Measurements from ENCODE around the gene SLC9B2. TPM values are rescaled to one million over a fixed set of nuclear protein-coding genes. Genes with fewer than 3 reads are reported as not detected.

The SLC9B2 gene
- total and polyA plus RNA-seq, 2 experiments from 2014 or later = 4.4 to 13.0 TPM

DNA sequence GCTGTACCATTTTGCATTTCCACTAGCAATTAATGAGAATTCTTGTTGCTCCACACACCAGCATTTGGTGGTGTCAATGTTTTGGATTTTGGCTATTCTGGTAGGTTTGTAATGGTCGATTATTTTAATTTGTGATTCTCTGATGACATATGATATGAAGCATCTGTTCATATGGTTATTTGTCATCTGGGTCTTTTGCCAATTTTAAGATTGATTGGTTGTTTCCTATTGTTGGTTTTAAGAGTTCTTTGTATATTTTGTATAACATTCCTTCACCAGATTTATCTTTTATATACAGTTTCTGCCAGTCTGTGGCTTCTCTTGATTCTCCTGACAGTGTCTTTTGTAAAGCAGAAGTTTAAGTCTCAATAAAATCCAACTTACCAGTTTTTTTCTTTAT is 41.6 kb upstream of the SLC9B2 start:
- H3K27me3 ChIP-seq (ENCODE audit: insufficient read depth) = no peaks in the 10 kb centered on the region
- H3K4me1 ChIP-seq (ENCODE audit: insufficient read depth) = no peaks in the 10 kb centered on the region
- no peak overlapping the region for H3K4me3 ChIP-seq
- no peak overlapping the region for H3K4me3 Mint-ChIP-seq
- H3K9me3 Mint-ChIP-seq = no peaks in the 10 kb centered on the region
- H3F3A ChIP-seq (replicated peaks; ENCODE audit: low read depth) = no peaks in the 10 kb centered on the region
- no peaks in the 10 kb centered on the region for H3K9me2 ChIP-seq (ENCODE audit: insufficient read depth)
- no peak overlapping the region for H3K27ac Mint-ChIP-seq
- no peak overlapping the region for H3K27ac ChIP-seq (ENCODE audit: low read depth)
- H3K79me2 ChIP-seq (replicated peaks; ENCODE audit: insufficient read depth) = no peaks in the 10 kb centered on the region
- no peak overlapping the region for H2AFZ ChIP-seq
- no peak for ATAC-seq
- H3K36me3 Mint-ChIP-seq (ENCODE audit: low read depth) = peaks cover 34% of the 10 kb centered on the region
- no peaks in the 10 kb centered on the region for H3K4me1 Mint-ChIP-seq
- no peak for DNase-seq (ENCODE audit: low spot score)
- peaks cover 28% of the 10 kb centered on the region; the same call in 1 of the 2 replicates for H3K36me3 ChIP-seq (ENCODE audit: insufficient read depth)
- no peak overlapping the region for H3K4me2 ChIP-seq
- TF ChIP-seq, protein P1, sequence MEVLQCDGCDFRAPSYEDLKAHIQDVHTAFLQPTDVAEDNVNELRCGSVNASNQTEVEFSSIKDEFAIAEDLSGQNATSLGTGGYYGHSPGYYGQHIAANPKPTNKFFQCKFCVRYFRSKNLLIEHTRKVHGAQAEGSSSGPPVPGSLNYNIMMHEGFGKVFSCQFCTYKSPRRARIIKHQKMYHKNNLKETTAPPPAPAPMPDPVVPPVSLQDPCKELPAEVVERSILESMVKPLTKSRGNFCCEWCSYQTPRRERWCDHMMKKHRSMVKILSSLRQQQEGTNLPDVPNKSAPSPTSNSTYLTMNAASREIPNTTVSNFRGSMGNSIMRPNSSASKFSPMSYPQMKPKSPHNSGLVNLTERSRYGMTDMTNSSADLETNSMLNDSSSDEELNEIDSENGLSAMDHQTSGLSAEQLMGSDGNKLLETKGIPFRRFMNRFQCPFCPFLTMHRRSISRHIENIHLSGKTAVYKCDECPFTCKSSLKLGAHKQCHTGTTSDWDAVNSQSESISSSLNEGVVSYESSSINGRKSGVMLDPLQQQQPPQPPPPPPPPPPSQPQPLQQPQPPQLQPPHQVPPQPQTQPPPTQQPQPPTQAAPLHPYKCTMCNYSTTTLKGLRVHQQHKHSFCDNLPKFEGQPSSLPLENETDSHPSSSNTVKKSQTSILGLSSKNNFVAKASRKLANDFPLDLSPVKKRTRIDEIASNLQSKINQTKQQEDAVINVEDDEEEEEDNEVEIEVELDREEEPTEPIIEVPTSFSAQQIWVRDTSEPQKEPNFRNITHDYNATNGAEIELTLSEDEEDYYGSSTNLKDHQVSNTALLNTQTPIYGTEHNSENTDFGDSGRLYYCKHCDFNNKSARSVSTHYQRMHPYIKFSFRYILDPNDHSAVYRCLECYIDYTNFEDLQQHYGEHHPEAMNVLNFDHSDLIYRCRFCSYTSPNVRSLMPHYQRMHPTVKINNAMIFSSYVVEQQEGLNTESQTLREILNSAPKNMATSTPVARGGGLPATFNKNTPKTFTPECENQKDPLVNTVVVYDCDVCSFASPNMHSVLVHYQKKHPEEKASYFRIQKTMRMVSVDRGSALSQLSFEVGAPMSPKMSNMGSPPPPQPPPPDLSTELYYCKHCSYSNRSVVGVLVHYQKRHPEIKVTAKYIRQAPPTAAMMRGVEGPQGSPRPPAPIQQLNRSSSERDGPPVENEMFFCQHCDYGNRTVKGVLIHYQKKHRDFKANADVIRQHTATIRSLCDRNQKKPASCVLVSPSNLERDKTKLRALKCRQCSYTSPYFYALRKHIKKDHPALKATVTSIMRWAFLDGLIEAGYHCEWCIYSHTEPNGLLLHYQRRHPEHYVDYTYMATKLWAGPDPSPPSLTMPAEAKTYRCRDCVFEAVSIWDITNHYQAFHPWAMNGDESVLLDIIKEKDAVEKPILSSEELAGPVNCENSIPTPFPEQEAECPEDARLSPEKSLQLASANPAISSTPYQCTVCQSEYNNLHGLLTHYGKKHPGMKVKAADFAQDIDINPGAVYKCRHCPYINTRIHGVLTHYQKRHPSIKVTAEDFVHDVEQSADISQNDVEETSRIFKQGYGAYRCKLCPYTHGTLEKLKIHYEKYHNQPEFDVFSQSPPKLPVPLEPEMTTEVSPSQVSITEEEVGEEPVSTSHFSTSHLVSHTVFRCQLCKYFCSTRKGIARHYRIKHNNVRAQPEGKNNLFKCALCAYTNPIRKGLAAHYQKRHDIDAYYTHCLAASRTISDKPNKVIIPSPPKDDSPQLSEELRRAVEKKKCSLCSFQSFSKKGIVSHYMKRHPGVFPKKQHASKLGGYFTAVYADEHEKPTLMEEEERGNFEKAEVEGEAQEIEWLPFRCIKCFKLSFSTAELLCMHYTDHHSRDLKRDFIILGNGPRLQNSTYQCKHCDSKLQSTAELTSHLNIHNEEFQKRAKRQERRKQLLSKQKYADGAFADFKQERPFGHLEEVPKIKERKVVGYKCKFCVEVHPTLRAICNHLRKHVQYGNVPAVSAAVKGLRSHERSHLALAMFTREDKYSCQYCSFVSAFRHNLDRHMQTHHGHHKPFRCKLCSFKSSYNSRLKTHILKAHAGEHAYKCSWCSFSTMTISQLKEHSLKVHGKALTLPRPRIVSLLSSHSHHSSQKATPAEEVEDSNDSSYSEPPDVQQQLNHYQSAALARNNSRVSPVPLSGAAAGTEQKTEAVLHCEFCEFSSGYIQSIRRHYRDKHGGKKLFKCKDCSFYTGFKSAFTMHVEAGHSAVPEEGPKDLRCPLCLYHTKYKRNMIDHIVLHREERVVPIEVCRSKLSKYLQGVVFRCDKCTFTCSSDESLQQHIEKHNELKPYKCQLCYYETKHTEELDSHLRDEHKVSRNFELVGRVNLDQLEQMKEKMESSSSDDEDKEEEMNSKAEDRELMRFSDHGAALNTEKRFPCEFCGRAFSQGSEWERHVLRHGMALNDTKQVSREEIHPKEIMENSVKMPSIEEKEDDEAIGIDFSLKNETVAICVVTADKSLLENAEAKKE (CRISPR knock-in tag; IDR thresholded peaks at IDR 0.05) = no peak
- TF ChIP-seq, protein P2, sequence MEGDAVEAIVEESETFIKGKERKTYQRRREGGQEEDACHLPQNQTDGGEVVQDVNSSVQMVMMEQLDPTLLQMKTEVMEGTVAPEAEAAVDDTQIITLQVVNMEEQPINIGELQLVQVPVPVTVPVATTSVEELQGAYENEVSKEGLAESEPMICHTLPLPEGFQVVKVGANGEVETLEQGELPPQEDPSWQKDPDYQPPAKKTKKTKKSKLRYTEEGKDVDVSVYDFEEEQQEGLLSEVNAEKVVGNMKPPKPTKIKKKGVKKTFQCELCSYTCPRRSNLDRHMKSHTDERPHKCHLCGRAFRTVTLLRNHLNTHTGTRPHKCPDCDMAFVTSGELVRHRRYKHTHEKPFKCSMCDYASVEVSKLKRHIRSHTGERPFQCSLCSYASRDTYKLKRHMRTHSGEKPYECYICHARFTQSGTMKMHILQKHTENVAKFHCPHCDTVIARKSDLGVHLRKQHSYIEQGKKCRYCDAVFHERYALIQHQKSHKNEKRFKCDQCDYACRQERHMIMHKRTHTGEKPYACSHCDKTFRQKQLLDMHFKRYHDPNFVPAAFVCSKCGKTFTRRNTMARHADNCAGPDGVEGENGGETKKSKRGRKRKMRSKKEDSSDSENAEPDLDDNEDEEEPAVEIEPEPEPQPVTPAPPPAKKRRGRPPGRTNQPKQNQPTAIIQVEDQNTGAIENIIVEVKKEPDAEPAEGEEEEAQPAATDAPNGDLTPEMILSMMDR (conservative IDR thresholded peaks at IDR 0.05; ENCODE audit: low read depth in 2 of 2) = no peak
- TF ChIP-seq POLR2AphosphoS5 (IDR thresholded peaks at IDR 0.05; ENCODE audit: low read depth) (no peak), ZNF331 (CRISPR knock-in tag; IDR thresholded peaks at IDR 0.05; ENCODE audit: low read depth) (no peak), JUNB (IDR thresholded peaks at IDR 0.05; ENCODE audit: unreplicated experiment) (no peak), CREB1 (CRISPR knock-in tag; IDR thresholded peaks at IDR 0.05; ENCODE audit: low read depth) (no peak), NANOG (IDR thresholded peaks at IDR 0.05; ENCODE audit: borderline replicate concordance) (no peak), EZH2phosphoT487 (IDR thresholded peaks at IDR 0.05; ENCODE audit: unreplicated experiment) (no peak), ZNF114 (CRISPR knock-in tag; IDR thresholded peaks at IDR 0.05) (no peak), EZH2 (IDR thresholded peaks at IDR 0.05; ENCODE audit: low read depth, unreplicated experiment) (no peak)
- TF ChIP-seq, protein P3, sequence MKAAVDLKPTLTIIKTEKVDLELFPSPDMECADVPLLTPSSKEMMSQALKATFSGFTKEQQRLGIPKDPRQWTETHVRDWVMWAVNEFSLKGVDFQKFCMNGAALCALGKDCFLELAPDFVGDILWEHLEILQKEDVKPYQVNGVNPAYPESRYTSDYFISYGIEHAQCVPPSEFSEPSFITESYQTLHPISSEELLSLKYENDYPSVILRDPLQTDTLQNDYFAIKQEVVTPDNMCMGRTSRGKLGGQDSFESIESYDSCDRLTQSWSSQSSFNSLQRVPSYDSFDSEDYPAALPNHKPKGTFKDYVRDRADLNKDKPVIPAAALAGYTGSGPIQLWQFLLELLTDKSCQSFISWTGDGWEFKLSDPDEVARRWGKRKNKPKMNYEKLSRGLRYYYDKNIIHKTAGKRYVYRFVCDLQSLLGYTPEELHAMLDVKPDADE (IDR thresholded peaks at IDR 0.05) = no peak
- TF ChIP-seq, protein P4, sequence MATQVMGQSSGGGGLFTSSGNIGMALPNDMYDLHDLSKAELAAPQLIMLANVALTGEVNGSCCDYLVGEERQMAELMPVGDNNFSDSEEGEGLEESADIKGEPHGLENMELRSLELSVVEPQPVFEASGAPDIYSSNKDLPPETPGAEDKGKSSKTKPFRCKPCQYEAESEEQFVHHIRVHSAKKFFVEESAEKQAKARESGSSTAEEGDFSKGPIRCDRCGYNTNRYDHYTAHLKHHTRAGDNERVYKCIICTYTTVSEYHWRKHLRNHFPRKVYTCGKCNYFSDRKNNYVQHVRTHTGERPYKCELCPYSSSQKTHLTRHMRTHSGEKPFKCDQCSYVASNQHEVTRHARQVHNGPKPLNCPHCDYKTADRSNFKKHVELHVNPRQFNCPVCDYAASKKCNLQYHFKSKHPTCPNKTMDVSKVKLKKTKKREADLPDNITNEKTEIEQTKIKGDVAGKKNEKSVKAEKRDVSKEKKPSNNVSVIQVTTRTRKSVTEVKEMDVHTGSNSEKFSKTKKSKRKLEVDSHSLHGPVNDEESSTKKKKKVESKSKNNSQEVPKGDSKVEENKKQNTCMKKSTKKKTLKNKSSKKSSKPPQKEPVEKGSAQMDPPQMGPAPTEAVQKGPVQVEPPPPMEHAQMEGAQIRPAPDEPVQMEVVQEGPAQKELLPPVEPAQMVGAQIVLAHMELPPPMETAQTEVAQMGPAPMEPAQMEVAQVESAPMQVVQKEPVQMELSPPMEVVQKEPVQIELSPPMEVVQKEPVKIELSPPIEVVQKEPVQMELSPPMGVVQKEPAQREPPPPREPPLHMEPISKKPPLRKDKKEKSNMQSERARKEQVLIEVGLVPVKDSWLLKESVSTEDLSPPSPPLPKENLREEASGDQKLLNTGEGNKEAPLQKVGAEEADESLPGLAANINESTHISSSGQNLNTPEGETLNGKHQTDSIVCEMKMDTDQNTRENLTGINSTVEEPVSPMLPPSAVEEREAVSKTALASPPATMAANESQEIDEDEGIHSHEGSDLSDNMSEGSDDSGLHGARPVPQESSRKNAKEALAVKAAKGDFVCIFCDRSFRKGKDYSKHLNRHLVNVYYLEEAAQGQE (IDR thresholded peaks at IDR 0.05; ENCODE audit: unreplicated experiment) = no peak
- H3K27me3 Mint-ChIP-seq (ENCODE audit: insufficient read depth, low read depth, poor library complexity) = no peaks in the 10 kb centered on the region
- no peaks in the 10 kb centered on the region for H4K20me1 ChIP-seq (replicated peaks; ENCODE audit: insufficient read depth)
